GM19397 (cell line): Measurements from ENCODE around the gene MCOLN1.
A peak's percentile ranks its signal among the peaks of the same experiment; 100 is the strongest.

Experiments
- ATAC-seq: cut with Tn5 transposase; IDR thresholded peaks from one replicate; pipeline ENCODE4 v1.9.1; 2021; ENCODE audit warnings: mild to moderate bottlenecking, moderate library complexity; ENCODE audit not compliant: unreplicated experiment

MCOLN1 gene

GRCh38 chr19:7500811-7501450 is 21.5 kb upstream of the MCOLN1 start:
- ATAC-seq: no peak

GRCh38 chr19:7502552-7502951 is 19.9 kb upstream of the MCOLN1 start:
- no peak for ATAC-seq

GRCh38 chr19:7504684-7505083 is 17.7 kb upstream of the MCOLN1 start:
- ATAC-seq: no peak

- no peak for ATAC-seq
These were observed 17.1 kb upstream of the MCOLN1 start for GRCh38 chr19:7505288-7505681.

GRCh38 chr19:7505682-7506384 is 16.6 kb upstream of the MCOLN1 start:
- ATAC-seq: no peak

- no peak for ATAC-seq
These were observed 15.8 kb upstream of the MCOLN1 start for GRCh38 chr19:7506385-7507328.

- ATAC-seq: no peak
These were observed 14.5 kb upstream of the MCOLN1 start for GRCh38 chr19:7507884-7508283.

GRCh38 chr19:7509625-7510024 is 12.8 kb upstream of the MCOLN1 start:
- ATAC-seq: no peak

- ATAC-seq: no peak
These were observed 10.0 kb upstream of the MCOLN1 start for GRCh38 chr19:7512400-7512851.

- no peak for ATAC-seq
These were observed 8.4 kb upstream of the MCOLN1 start for GRCh38 chr19:7513809-7514642.

GRCh38 chr19:7515110-7515644 is 7.2 kb upstream of the MCOLN1 start:
- ATAC-seq: no peak

GRCh38 chr19:7515645-7516151 is 6.7 kb upstream of the MCOLN1 start, which contains the start of gene ZNF358:
Gene ZNF358, plus strand, starts transcription at chr19:7516103. Its CDS starts 3,140 bp downstream, at chr19:7519243.
- peak; percentile 57 for ATAC-seq

GRCh38 chr19:7516333-7516732 is 6.1 kb upstream of the MCOLN1 start:
- ATAC-seq: no peak

- ATAC-seq: no peak
These were observed 5.5 kb upstream of the MCOLN1 start for GRCh38 chr19:7516878-7517277.

- ATAC-seq: no peak
These were observed 2.9 kb upstream of the MCOLN1 start for GRCh38 chr19:7519361-7520130.

GRCh38 chr19:7520131-7521051 is 2.0 kb upstream of the MCOLN1 start:
- no peak for ATAC-seq

GRCh38 chr19:7521551-7522071 is 813 bp upstream of the MCOLN1 start:
- no peak for ATAC-seq
